Pulmonary artery endothelial cell (primary cell): ENCODE results near the gene TNP2. TPM values are rescaled to one million over a fixed set of nuclear protein-coding genes. Genes with fewer than 3 reads are reported as not detected.

ENCODE experiments used
- DNase-seq: peaks from one replicate; pipeline ENCODE4 v3.0.0-alpha.2; 2011; ENCODE audit warnings: low read depth, low spot score
- total RNA-seq: library from RNA; depleted of rRNA; stranded (reverse); fragments of >200 nt; gene quantifications from 2 replicates; pipeline ENCODE4 v1.2.3, GENCODE V29; 2014

The TNP2 gene
- total RNA-seq, 1 donor from 2014 or later = not detected

- DNase-seq = no peak
Measured at GRCh38 chr16:11240636-11241473, 28.3 kb downstream of the TNP2 start.

GRCh38 chr16:11239644-11240632, 29.2 kb downstream of the TNP2 start:
- no peak for DNase-seq

GRCh38 chr16:11238272-11239202, 30.6 kb downstream of the TNP2 start:
- no peak for DNase-seq

- no peak for DNase-seq
Measured at GRCh38 chr16:11236461-11237254, 32.5 kb downstream of the TNP2 start.

- no peak for DNase-seq
Measured at GRCh38 chr16:11235703-11235991, 33.5 kb downstream of the TNP2 start.

- no peak for DNase-seq
Measured at GRCh38 chr16:11234884-11235702, 34.0 kb downstream of the TNP2 start.

- DNase-seq = no peak
Measured at GRCh38 chr16:11233727-11234376, 35.3 kb downstream of the TNP2 start.

- DNase-seq = no peak
Measured at GRCh38 chr16:11232852-11233726, 36.0 kb downstream of the TNP2 start.

- DNase-seq = no peak
Measured at GRCh38 chr16:11232302-11232851, 36.7 kb downstream of the TNP2 start.

- no peak for DNase-seq
Measured at GRCh38 chr16:11231367-11231970, 37.7 kb downstream of the TNP2 start.

- no peak for DNase-seq
Measured at GRCh38 chr16:11229906-11230305, 39.2 kb downstream of the TNP2 start.

GRCh38 chr16:11229432-11229831, 39.7 kb downstream of the TNP2 start:
- DNase-seq = no peak

- DNase-seq = no peak
Measured at GRCh38 chr16:11225677-11226549, 43.2 kb downstream of the TNP2 start.

- DNase-seq = no peak
Measured at GRCh38 chr16:11224894-11225676, 44.0 kb downstream of the TNP2 start.

- no peak for DNase-seq
Measured at GRCh38 chr16:11224096-11224893, 44.8 kb downstream of the TNP2 start.
